KMS-11 (cell line): ENCODE data around the gene CDC7.

Experiments
- H2AFZ ChIP-seq: fragments of 200-600 bp; sonication (generic); 2 replicates; pipeline ENCODE4 v1.6.1; 2016; ENCODE audit warnings: antibody characterized with exemption, mixed run types, low read depth
- H3K27ac ChIP-seq: fragments of 200-600 bp; sonication (generic); 2 replicates; pipeline ENCODE4 v1.6.1; 2016; ENCODE audit warnings: mild to moderate bottlenecking, mixed run types
- H3K27me3 ChIP-seq: fragments of 200-600 bp; sonication (generic); 2 replicates; pipeline ENCODE4 v1.6.1; 2017; ENCODE audit warnings: mild to moderate bottlenecking, low read depth, mixed run types, moderate library complexity; ENCODE audit not compliant: insufficient read depth
- H3K36me3 ChIP-seq: fragments of 200-600 bp; sonication (generic); 2 replicates; pipeline ENCODE4 v1.6.1; 2017; ENCODE audit warnings: mild to moderate bottlenecking, mixed run types; ENCODE audit not compliant: insufficient read depth
- H3K4me1 ChIP-seq: fragments of 200-600 bp; sonication (generic); 2 replicates; pipeline ENCODE4 v1.6.1; 2016; ENCODE audit warnings: mild to moderate bottlenecking, low read depth, mixed run types; ENCODE audit not compliant: poor library complexity, severe bottlenecking
- H3K4me2 ChIP-seq: fragments of 200-600 bp; sonication (generic); 2 replicates; pipeline ENCODE4 v1.7.0; 2016; ENCODE audit warnings: mild to moderate bottlenecking, mixed run types
- H3K4me3 ChIP-seq: fragments of 200-600 bp; sonication (generic); IDR thresholded peaks from 2 replicates; pipeline ENCODE4 v1.6.1; 2017; ENCODE audit warnings: low read depth, low read length, mixed read lengths; ENCODE audit not compliant: insufficient read depth
- H3K79me2 ChIP-seq: fragments of 200-600 bp; sonication (generic); 2 replicates; pipeline ENCODE4 v1.6.1; 2016; ENCODE audit warnings: low read depth, mixed run types; ENCODE audit not compliant: insufficient read depth
- H3K9ac ChIP-seq: fragments of 200-600 bp; sonication (generic); 2 replicates; pipeline ENCODE4 v1.6.1; 2016; ENCODE audit warnings: mild to moderate bottlenecking, mixed run types
- H4K20me1 ChIP-seq: fragments of 200-600 bp; sonication (generic); 2 replicates; pipeline ENCODE4 v1.6.1; 2016; ENCODE audit warnings: mild to moderate bottlenecking, mixed run types; ENCODE audit not compliant: insufficient read depth
- CTCF ChIP-seq: fragments of 200-600 bp; sonication (generic); conservative IDR thresholded peaks from 2 replicates; pipeline ENCODE4 v1.6.1; 2017; ENCODE audit warnings: low read depth, mild to moderate bottlenecking, antibody characterized with exemption, low read length, moderate library complexity, mixed read lengths

CDC7 gene

GRCh38 chr1:91537281-91537986 is 36.8 kb downstream of the CDC7 start:
- Histone ChIP-seq H3K9ac (no peak overlapping the region), H3K4me3 (no peak overlapping the region), H2AFZ (no peak overlapping the region), H3K79me2 (no peaks in the 10 kb centered on the region), H3K4me1 (no peaks in the 10 kb centered on the region), H3K4me2 (no peak overlapping the region), H3K27me3 (no peaks in the 10 kb centered on the region), H3K27ac (no peak overlapping the region), H4K20me1 (no peaks in the 10 kb centered on the region), H3K36me3 (no peaks in the 10 kb centered on the region)
- no peak for TF ChIP-seq CTCF

- H4K20me1 ChIP-seq: no peaks in the 10 kb centered on the region
These were observed 37.3 kb downstream of the CDC7 start for GRCh38 chr1:91537987-91538304.

GRCh38 chr1:91540910-91541309 is 40.3 kb downstream of the CDC7 start:
- no peaks in the 10 kb centered on the region for H3K4me1 ChIP-seq
- H4K20me1 ChIP-seq: no peaks in the 10 kb centered on the region
- H3K79me2 ChIP-seq: no peaks in the 10 kb centered on the region
- no peak overlapping the region for H3K9ac ChIP-seq
- no peak for TF ChIP-seq CTCF
- no peak overlapping the region for H3K4me2 ChIP-seq
- H3K4me3 ChIP-seq: no peak overlapping the region
- no peaks in the 10 kb centered on the region for H3K27me3 ChIP-seq
- H2AFZ ChIP-seq: no peak overlapping the region
- H3K36me3 ChIP-seq: no peaks in the 10 kb centered on the region
- H3K27ac ChIP-seq: no peak overlapping the region

More at GRCh38 chr1:91537987-91538304, 37.3 kb downstream of the CDC7 start:
- Histone ChIP-seq H2AFZ (no peak overlapping the region), H3K36me3 (no peaks in the 10 kb centered on the region), H3K27me3 (no peaks in the 10 kb centered on the region), H3K4me2 (no peak overlapping the region), H3K27ac (no peak overlapping the region), H3K4me1 (no peaks in the 10 kb centered on the region), H3K79me2 (no peaks in the 10 kb centered on the region), H3K9ac (no peak overlapping the region), H3K4me3 (no peak overlapping the region)
- no peak for TF ChIP-seq CTCF

- Histone ChIP-seq H2AFZ (no peak overlapping the region), H4K20me1 (no peaks in the 10 kb centered on the region), H3K4me2 (no peak overlapping the region), H3K79me2 (no peaks in the 10 kb centered on the region), H3K27ac (no peak overlapping the region), H3K36me3 (no peaks in the 10 kb centered on the region), H3K27me3 (no peaks in the 10 kb centered on the region), H3K4me1 (no peaks in the 10 kb centered on the region), H3K4me3 (no peak overlapping the region), H3K9ac (no peak overlapping the region)
- no peak for TF ChIP-seq CTCF
These were observed 41.4 kb downstream of the CDC7 start for GRCh38 chr1:91541918-91542533.
